Stomach smooth muscle (tissue), 2 donors: ENCODE results near the gene GAS2L1.

ENCODE experiments used
- H3K27ac ChIP-seq: one replicate; pipeline ENCODE4 v1.7.0; 2013; ENCODE audit warnings: mild to moderate bottlenecking, low read length, inconsistent platforms
- H3K27me3 ChIP-seq, 2 donors: one replicate each; pipeline ENCODE4 v1.7.0; 2013; ENCODE audit warnings: low read length in 2 of 2; ENCODE audit not compliant: insufficient read depth in 2 of 2, control insufficient read depth in 1 of 2
- H3K36me3 ChIP-seq, 2 donors: one replicate each; pipeline ENCODE4 v1.7.0; 2013; ENCODE audit warnings: low read length in 2 of 2; ENCODE audit not compliant: control insufficient read depth in 2 of 2, insufficient read depth in 2 of 2
- H3K4me1 ChIP-seq: one replicate; pipeline ENCODE4 v1.7.0; 2013; ENCODE audit warnings: low read length; ENCODE audit not compliant: control insufficient read depth, insufficient read depth
- H3K4me3 ChIP-seq, 2 donors: one replicate each; pipeline ENCODE4 v1.7.0; 2013; ENCODE audit warnings: low read length in 2 of 2
- H3K9ac ChIP-seq, 2 donors: one replicate each; pipeline ENCODE4 v1.7.0; 2013; ENCODE audit warnings: low read length in 2 of 2, mild to moderate bottlenecking in 1 of 2
- H3K9me3 ChIP-seq, 2 donors: one replicate each; pipeline ENCODE4 v1.7.0; 2013; ENCODE audit warnings: low read length in 2 of 2; ENCODE audit not compliant: control insufficient read depth in 2 of 2
- donor health status: healthy.
- donor health status: Pancreatic carcinoma.

GAS2L1 gene

DNA sequence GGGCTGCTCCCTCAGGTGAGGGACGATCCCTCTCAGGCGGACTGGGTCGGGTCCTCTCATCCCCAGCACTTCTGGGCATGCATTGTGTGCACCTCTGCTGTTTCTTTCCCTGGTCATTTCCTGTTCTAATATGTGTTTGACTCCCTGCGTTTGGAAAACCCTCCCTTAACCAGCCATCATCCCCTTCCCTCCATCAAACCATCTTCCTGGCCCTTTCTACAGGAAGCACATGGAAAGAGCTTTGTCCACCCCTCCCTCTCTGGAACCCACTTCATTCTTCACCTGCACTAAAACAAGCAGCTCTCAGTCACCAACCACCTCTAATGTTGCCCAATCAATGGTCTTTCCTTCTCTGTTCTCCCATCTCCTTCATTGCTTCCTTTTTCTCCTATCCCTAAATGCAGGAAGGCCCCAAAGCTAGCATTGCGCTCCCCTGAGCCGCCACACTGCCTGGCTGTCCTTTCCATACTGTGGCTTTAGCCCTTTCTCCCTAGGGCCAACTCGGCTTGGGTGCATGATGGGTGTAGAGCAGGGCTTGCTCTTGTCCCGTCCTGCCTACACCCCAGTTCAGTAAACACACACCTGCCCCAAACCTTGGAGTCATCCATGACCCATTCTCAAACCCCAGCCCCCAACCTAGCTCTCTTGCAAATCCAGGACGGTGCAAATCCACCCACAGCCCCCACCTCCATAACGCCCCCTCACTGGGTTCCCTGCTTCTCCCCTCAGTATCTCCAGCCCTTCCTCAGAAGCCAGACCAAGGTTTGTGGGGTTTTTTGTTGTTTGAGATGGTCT, 5.4 kb upstream of the GAS2L1 start:
- H3K9me3 ChIP-seq, result no peaks in the 10 kb centered on the region
- H3K27me3 ChIP-seq, result no peaks in the 10 kb centered on the region
- peak overlapping the region; percentile 24 for H3K27ac ChIP-seq
- no peak overlapping the region for H3K4me3 ChIP-seq
- H3K4me1 ChIP-seq, result peaks cover 17% of the 10 kb centered on the region
- H3K36me3 ChIP-seq, result peaks cover 36 to 45% of the 10 kb centered on the region in 2 donors
- H3K9ac ChIP-seq, result no peak overlapping the region

DNA sequence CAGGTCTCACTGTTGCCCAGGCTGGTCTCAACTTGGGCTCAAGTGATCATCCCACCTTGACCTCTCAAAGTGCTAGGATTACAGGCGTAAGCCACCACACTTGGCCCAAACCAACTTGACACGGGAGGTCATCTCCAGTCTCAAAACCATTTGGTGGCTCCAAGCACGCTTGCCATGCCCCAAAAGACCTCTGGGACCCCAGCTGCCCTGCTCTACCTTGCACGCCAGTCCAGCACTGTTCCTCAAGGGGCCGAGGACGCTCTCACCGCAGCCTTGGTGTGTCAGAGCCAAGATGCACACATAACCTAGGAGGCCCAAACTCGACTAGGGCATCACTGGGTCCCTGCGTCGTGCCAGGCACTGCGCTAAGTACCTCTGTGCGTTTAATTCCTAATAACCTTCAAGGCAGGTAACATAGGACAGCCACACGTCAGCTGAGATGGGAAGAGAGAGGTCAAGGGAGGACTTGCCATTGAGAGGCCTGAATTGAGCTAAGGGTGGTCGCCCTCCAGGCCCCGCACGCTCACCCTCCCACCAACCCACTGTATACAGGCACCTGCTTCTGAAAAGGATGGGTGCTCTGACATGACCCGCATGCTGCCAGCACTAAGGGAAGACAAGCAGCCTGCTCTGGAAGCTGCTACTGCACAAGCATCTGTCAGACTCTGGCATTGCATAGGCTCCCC, 4.6 kb upstream of the GAS2L1 start:
- H3K9ac ChIP-seq, result no peak overlapping the region
- peak overlapping the region; percentile 46 for H3K27ac ChIP-seq
- no peaks in the 10 kb centered on the region for H3K27me3 ChIP-seq
- H3K36me3 ChIP-seq, result peaks cover 28 to 37% of the 10 kb centered on the region in 2 donors
- no peaks in the 10 kb centered on the region for H3K9me3 ChIP-seq
- H3K4me3 ChIP-seq, result no peak overlapping the region
- peaks cover 24% of the 10 kb centered on the region for H3K4me1 ChIP-seq

DNA sequence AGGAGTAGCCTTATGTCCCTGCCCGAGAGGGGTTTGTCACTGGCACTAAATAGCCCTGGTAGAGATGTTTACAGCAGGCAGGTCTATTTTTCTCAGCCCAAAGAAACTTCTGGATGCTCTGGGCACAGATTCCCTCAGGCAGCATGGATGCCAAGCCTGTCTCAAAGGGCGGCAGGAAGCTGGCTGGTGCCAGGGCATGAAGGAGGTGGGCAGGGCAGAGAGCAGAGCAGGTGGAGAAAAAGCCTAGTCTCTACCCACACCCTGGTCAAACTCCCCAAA, 4.1 kb upstream of the GAS2L1 start:
- H3K27me3 ChIP-seq, result no peaks in the 10 kb centered on the region
- H3K4me3 ChIP-seq, result no peak overlapping the region
- peak overlapping the region; percentile 46 for H3K27ac ChIP-seq
- H3K36me3 ChIP-seq, result peaks cover 23 to 32% of the 10 kb centered on the region in 2 donors
- peaks cover 26% of the 10 kb centered on the region for H3K4me1 ChIP-seq
- peak overlapping the region in 1 of 2 donors; percentile 2 for H3K9ac ChIP-seq
- H3K9me3 ChIP-seq, result no peaks in the 10 kb centered on the region

DNA sequence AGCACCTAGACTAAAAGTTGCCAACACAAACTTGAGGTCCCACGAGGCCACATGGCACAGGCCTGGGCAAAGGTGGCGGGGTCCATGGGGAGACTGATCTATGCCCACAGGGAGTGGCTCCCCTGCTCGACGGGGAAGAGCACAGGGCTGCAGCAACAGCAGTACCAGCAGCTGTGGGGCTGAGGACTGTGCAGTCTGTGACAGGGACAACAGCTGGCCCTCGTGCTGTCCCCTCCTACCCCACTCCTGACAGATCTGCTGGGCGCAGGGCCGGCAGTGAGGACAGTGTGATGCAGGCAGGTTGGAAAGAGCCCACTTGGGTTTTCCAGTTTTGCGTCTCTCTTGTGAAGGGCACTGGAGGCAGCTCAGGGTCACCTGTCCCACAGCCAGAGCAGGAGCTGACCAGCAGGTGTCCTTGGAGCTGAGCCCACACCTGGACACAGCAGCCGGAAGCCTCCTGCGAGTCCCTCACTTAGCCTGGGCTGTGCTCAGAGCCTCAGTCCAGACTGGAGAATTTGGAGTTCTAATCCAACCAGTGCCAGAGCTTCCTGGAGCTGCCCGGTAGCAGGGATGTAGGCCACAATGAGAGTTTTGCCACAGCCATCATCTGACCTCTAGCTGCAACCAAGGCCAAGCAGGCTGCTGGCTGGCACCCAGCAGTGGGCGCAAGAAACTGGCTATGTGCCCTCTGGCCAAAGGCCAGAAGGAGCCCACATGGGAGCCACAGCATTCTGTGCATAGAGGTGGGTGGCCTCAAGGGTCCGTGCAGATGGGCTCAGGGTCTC, 3.6 kb upstream of the GAS2L1 start:
- Histone ChIP-seq H3K27me3 (no peaks in the 10 kb centered on the region), H3K9me3 (no peaks in the 10 kb centered on the region), H3K36me3 (peaks cover 18 to 27% of the 10 kb centered on the region in 2 donors), H3K4me3 (no peak overlapping the region), H3K27ac (peak overlapping the region; percentile 46), H3K9ac (peak overlapping the region in 1 of 2 donors; percentile 2), H3K4me1 (peaks cover 31% of the 10 kb centered on the region)

DNA sequence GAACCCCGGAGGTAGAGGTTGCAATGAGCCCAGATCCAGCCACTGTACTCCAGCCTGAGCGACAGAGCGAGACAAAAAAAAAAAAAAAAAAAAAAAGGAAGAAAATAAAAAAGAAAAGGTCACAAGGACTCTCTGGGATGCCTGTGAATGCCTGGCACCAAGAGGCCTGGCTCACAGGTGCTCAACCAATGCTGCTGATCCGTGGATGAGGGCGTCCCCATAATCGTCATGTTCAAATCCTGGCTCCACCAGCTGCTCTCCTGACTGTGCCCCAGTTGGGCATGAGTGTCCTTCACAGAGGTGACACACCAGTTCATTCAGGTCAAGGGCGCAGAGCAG, 645 bp upstream of the GAS2L1 start:
- H3K4me3 ChIP-seq, result peak overlapping the region in 1 of 2 donors; percentile 87
- H3K9ac ChIP-seq, result no peak overlapping the region

DNA sequence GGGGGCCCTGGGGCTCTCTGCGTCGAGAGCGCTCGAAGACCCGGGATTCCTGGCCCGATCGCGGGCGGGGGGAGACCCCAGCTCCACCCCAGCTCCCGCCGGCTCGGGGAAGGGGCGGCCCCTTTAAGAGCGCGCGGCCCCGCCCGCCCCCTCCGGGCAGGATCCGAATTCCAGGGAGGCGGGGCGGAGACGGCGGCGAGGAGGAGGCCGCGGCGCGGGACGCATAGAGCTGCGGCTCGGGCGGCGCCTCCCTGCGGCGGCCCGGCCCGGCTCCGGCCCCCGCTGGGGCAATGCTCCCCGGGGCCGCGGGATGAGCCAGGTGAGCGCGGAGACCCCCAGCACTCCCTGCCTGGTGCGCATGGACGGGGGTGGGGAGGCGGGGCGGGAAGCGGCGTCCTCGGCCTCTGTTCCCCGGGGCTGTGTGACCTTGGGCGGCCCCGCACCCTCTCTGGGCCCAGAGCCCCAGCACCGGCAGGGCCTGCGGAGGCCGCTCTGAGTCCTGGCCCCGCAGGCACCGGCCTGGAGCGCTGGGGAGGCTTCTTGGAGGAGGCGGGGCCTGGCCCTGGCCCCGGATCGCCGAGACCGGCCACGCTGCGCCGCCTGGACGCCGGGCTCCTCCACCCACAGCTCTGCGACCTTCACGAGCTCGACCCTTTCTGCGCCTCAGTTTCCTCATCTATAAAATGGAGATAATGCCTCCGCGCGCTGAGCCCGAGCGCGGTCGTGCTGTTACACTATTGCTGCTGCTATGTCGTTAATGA, 565 bp downstream of the GAS2L1 start:
- no peaks in the 10 kb centered on the region for H3K9me3 ChIP-seq
- peak overlapping the region; percentile 87 to 93 for H3K4me3 ChIP-seq
- no peaks in the 10 kb centered on the region for H3K27me3 ChIP-seq
- H3K36me3 ChIP-seq, result no peaks in the 10 kb centered on the region
- peak overlapping the region; percentile 73 to 78 for H3K9ac ChIP-seq
- peak overlapping the region; percentile 62 for H3K27ac ChIP-seq
- H3K4me1 ChIP-seq, result peaks cover 70% of the 10 kb centered on the region

More for the DNA sequence above, 645 bp upstream of the GAS2L1 start:
- peaks cover 58% of the 10 kb centered on the region for H3K4me1 ChIP-seq
- no peak overlapping the region for H3K27ac ChIP-seq
- no peaks in the 10 kb centered on the region for H3K9me3 ChIP-seq
- peaks cover 0 to 6% of the 10 kb centered on the region in 2 donors for H3K36me3 ChIP-seq
- H3K27me3 ChIP-seq, result no peaks in the 10 kb centered on the region

DNA sequence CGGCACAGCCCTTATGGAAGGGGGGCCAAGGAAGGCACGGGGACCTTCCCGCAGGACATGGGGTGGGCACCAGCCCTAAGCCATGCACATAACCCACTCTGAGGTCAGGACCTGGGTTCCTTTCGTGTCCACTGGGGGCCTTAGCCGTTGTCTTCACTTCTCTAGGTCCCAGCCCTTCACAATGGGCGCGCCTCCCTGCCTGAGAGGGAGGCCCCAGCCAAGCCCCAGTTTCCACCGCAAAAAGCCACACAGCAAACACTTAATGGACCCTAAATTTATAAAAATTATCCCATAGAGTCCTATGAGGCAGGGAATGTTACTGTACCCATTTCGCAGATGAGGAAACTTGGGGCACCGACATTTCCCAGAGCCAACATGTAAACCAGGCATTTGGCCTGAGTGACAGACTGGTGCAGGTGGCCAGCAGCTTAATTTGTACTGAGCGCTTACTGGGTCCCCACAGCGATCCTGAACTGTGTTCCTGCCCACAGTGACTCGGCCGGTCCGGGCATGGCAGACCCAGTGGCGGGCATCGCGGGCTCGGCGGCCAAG, 1.2 kb downstream of the GAS2L1 start:
- Histone ChIP-seq H3K27ac (peak overlapping the region; percentile 62), H3K27me3 (no peaks in the 10 kb centered on the region), H3K4me1 (peaks cover 65% of the 10 kb centered on the region), H3K9ac (peak overlapping the region; percentile 73 to 78), H3K36me3 (no peaks in the 10 kb centered on the region), H3K9me3 (no peaks in the 10 kb centered on the region), H3K4me3 (peak overlapping the region; percentile 87 to 93)

DNA sequence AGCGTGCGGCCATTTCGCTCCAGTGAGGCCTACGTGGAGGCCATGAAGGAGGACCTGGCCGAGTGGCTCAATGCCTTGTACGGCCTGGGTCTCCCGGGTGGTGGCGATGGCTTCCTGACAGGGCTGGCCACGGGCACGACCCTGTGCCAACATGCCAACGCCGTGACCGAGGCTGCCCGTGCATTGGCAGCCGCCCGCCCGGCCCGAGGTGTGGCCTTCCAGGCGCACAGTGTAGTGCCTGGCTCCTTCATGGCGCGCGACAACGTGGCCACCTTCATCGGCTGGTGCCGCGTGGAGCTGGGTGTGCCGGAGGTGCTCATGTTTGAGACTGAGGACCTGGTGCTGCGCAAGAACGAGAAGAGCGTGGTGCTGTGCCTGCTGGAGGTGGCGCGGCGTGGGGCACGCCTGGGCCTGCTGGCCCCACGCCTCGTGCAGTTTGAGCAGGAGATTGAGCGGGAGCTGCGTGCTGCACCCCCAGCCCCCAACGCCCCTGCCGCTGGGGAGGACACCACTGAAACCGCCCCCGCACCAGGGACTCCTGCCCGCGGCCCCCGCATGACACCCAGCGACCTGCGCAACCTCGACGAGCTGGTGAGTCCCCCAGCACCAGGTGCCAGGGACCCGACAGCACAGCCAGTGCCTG, 1.8 kb downstream of the GAS2L1 start:
- H3K27ac ChIP-seq, result peak overlapping the region; percentile 62
- H3K9ac ChIP-seq, result no peak overlapping the region
- peak overlapping the region; percentile 87 to 93 for H3K4me3 ChIP-seq
- H3K27me3 ChIP-seq, result peaks cover 0 to 2% of the 10 kb centered on the region in 2 donors
- no peaks in the 10 kb centered on the region for H3K36me3 ChIP-seq
- H3K9me3 ChIP-seq, result no peaks in the 10 kb centered on the region
- H3K4me1 ChIP-seq, result peaks cover 63% of the 10 kb centered on the region

DNA sequence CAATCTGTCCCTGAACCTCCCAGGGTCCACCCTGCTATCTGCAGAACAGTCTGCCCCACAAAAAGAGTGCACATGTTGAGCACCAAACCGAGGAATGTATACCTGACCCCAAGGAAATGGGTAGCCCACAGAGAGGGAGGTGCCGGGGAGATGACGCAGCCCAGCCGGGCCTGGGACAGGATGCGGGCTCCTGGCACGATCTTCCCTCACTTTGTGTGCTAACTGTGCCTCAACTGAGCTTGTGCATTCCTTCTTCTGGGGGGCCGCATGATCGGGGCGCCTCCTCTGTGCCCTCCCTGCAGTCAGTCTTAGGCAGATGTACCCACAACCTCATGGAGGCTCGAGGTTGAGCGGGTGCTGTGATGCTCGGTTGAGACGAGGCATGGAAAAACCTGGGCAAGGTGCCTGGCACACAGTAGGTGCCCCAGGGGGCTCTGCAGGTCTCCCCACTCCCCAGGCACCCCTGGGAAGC, 2.4 kb downstream of the GAS2L1 start:
- Histone ChIP-seq H3K4me3 (peak overlapping the region; percentile 25 to 87), H3K36me3 (no peaks in the 10 kb centered on the region), H3K9ac (peak overlapping the region in 1 of 2 donors; percentile 21), H3K4me1 (peaks cover 65% of the 10 kb centered on the region), H3K9me3 (no peaks in the 10 kb centered on the region), H3K27ac (peak overlapping the region; percentile 62), H3K27me3 (peaks cover 3 to 7% of the 10 kb centered on the region in 2 donors)
